C4-2B (cell line): Measurements from ENCODE around the gene FOXD4L4.
"Not testable (repeated sequence)": the region's sequence is repeated elsewhere in the genome, so short reads cannot be mapped to it uniquely, and the experiment has no call there.

Experiments used
- H3K27ac ChIP-seq: fragments of 450-650 bp; 2 replicates; pipeline ENCODE4 v1.5.1; 2017

Gene FOXD4L4

DNA sequence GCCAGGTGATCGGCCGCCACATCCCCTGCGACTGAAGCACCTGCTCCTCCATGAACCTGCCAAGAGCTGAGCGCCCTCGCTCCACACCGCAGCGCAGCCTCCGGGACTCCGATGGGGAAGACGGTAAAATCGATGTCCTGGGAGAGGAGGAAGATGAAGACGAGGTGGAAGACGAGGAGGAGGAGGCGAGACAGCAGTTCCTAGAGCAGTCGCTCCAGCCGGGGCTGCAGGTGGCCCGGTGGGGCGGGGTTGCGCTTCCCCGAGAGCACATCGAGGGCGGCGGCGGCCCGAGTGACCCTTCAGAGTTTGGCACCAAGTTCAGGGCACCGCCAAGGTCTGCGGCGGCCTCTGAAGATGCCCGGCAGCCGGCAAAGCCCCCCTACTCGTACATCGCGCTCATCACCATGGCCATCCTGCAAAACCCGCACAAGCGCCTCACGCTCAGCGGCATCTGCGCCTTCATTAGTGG, at the start of gene FOXD4L4:
Gene FOXD4L4, plus strand, starts transcription at position 51 of the 469 bp plus-strand sequence. Its CDS starts 0 bp downstream, at position 51.
- not testable (repeated sequence) for H3K27ac ChIP-seq

DNA sequence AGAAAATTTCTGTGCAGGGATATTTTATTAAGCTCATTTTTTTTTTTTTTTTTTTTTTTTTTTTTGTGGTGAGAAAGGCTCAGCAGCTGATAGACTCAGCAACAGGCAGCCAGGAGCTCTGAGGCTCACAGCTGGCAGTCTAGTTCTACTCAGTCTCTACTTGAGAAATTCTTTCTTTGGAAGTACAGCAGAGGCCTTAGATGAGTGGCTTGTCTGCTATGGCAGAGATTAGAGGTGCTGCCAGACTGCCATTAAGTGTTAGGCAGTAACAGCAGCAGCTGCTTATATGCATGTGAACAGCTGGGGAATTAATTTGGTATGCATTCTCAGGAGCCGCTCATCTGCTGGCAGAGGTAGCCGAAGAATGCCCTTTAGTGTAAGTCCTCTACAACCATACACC, 33.4 kb upstream of the FOXD4L4 start:
- not testable (repeated sequence) for H3K27ac ChIP-seq

DNA sequence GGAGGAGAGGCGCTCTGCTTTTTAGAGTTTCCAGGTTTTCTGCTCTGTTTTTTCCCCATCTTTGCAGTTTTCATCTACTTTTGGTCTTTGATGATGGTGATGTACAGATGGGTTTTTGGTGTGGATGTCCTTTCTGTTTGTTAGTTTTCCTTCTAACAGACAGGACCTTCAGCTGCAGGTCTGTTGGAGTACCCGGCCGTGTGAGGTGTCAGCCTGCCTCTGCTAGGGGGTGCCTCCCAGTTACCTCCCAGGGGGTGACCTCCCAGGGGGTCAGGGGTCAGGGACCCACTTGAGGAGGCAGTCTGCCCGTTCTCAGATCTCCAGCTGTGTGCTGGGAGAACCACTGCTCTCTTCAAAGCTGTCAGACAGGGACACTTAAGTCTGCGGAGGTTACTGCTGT, 22.5 kb upstream of the FOXD4L4 start:
- not testable (repeated sequence) for H3K27ac ChIP-seq

DNA sequence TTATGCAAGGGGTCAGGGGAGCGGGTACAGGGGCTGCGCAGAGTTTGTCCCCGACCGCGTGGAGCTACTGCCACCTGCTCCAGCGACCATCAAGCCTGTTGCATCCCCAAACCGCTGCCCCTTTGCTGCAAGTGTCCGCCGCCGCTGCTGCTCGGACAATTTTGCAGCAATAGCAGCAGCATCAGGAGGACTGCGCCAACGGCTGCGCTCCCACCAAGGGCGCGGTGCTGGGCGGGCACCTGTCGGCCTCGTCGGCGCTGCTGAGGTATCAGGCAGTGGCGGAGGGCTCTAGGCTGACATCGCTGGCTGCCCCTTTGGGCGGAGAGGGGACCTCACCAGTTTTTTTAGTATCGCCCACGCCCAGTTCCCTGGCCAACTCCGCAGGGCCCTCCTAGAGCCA, 1.2 kb downstream of the FOXD4L4 start:
- not testable (repeated sequence) for H3K27ac ChIP-seq
